ENCODE results near the gene EXOC6B.

The EXOC6B gene

GRCh38 chr2:72825257-72826155, at the start of gene EXOC6B:
EXOC6B (minus strand) TSS chr2:72826033.
- H3K36me3 Mint-ChIP-seq (ENCODE audit: low read depth): no peaks in the 10 kb centered on the region
- peak within 1 kb of the TSS; percentile 87 for H3K4me3 Mint-ChIP-seq
- H3K9me3 Mint-ChIP-seq: no peaks in the 10 kb centered on the region
- H3K27ac Mint-ChIP-seq: peak within 1 kb of the TSS; percentile 79
- no peaks in the 10 kb centered on the region for H3K27me3 Mint-ChIP-seq (ENCODE audit: low read depth)
- H3K4me1 Mint-ChIP-seq (ENCODE audit: low read depth): peaks cover 35% of the 10 kb centered on the region

GRCh38 chr2:72871880-72872279, 46.0 kb upstream of the EXOC6B start:
- peaks cover 4% of the 10 kb centered on the region for H3K9me3 Mint-ChIP-seq
- H3K4me1 Mint-ChIP-seq (ENCODE audit: low read depth): no peaks in the 10 kb centered on the region
- H3K36me3 Mint-ChIP-seq (ENCODE audit: low read depth): no peaks in the 10 kb centered on the region
- peaks cover 48% of the 10 kb centered on the region for H3K27me3 Mint-ChIP-seq (ENCODE audit: low read depth)
- H3K4me3 Mint-ChIP-seq: no peak overlapping the region
- no peak overlapping the region for H3K27ac Mint-ChIP-seq

GRCh38 chr2:72871060-72871459, 45.2 kb upstream of the EXOC6B start:
- Mint-ChIP-seq H3K4me3 (no peak overlapping the region), H3K27me3 (ENCODE audit: low read depth) (peaks cover 45% of the 10 kb centered on the region), H3K4me1 (ENCODE audit: low read depth) (no peaks in the 10 kb centered on the region), H3K9me3 (peaks cover 4% of the 10 kb centered on the region), H3K27ac (no peak overlapping the region), H3K36me3 (ENCODE audit: low read depth) (no peaks in the 10 kb centered on the region)

- H3K36me3 Mint-ChIP-seq (ENCODE audit: low read depth): no peaks in the 10 kb centered on the region
- no peak overlapping the region for H3K4me3 Mint-ChIP-seq
- peaks cover 8% of the 10 kb centered on the region for H3K4me1 Mint-ChIP-seq (ENCODE audit: low read depth)
- H3K27ac Mint-ChIP-seq: no peak overlapping the region
- peaks cover 32% of the 10 kb centered on the region for H3K27me3 Mint-ChIP-seq (ENCODE audit: low read depth)
- H3K9me3 Mint-ChIP-seq: no peaks in the 10 kb centered on the region
Observed at GRCh38 chr2:72864500-72864899, 38.7 kb upstream of the EXOC6B start.

- Mint-ChIP-seq H3K27ac (no peak overlapping the region), H3K4me1 (ENCODE audit: low read depth) (peaks cover 8% of the 10 kb centered on the region), H3K27me3 (ENCODE audit: low read depth) (peaks cover 27% of the 10 kb centered on the region), H3K9me3 (no peaks in the 10 kb centered on the region), H3K36me3 (ENCODE audit: low read depth) (no peaks in the 10 kb centered on the region), H3K4me3 (no peak overlapping the region)
Observed at GRCh38 chr2:72863046-72863445, 37.2 kb upstream of the EXOC6B start.

- Mint-ChIP-seq H3K36me3 (ENCODE audit: low read depth) (no peaks in the 10 kb centered on the region), H3K27ac (no peak overlapping the region), H3K4me1 (ENCODE audit: low read depth) (peaks cover 8% of the 10 kb centered on the region), H3K27me3 (ENCODE audit: low read depth) (peaks cover 31% of the 10 kb centered on the region), H3K9me3 (no peaks in the 10 kb centered on the region), H3K4me3 (peak overlapping the region; percentile 69)
Observed at GRCh38 chr2:72862239-72862988, 36.6 kb upstream of the EXOC6B start.

GRCh38 chr2:72859831-72860262, 34.0 kb upstream of the EXOC6B start:
- Mint-ChIP-seq H3K4me3 (no peak overlapping the region), H3K27me3 (ENCODE audit: low read depth) (peaks cover 45% of the 10 kb centered on the region), H3K9me3 (no peaks in the 10 kb centered on the region), H3K4me1 (ENCODE audit: low read depth) (peaks cover 8% of the 10 kb centered on the region), H3K27ac (no peak overlapping the region), H3K36me3 (ENCODE audit: low read depth) (no peaks in the 10 kb centered on the region)

- Mint-ChIP-seq H3K27ac (no peak overlapping the region), H3K36me3 (ENCODE audit: low read depth) (no peaks in the 10 kb centered on the region), H3K4me1 (ENCODE audit: low read depth) (no peaks in the 10 kb centered on the region), H3K9me3 (no peaks in the 10 kb centered on the region), H3K27me3 (ENCODE audit: low read depth) (peaks cover 18% of the 10 kb centered on the region), H3K4me3 (no peak overlapping the region)
Observed at GRCh38 chr2:72851333-72851732, 25.5 kb upstream of the EXOC6B start.

- H3K4me3 Mint-ChIP-seq: no peak overlapping the region
- H3K27ac Mint-ChIP-seq: no peak overlapping the region
Observed at GRCh38 chr2:72849138-72849462, 23.3 kb upstream of the EXOC6B start.

GRCh38 chr2:72848436-72849137, 22.8 kb upstream of the EXOC6B start:
- no peak overlapping the region for H3K27ac Mint-ChIP-seq
- no peak overlapping the region for H3K4me3 Mint-ChIP-seq
- H3K4me1 Mint-ChIP-seq (ENCODE audit: low read depth): no peaks in the 10 kb centered on the region
- no peaks in the 10 kb centered on the region for H3K9me3 Mint-ChIP-seq
- no peaks in the 10 kb centered on the region for H3K36me3 Mint-ChIP-seq (ENCODE audit: low read depth)
- H3K27me3 Mint-ChIP-seq (ENCODE audit: low read depth): peaks cover 5% of the 10 kb centered on the region

More at GRCh38 chr2:72849138-72849462, 23.3 kb upstream of the EXOC6B start:
- no peaks in the 10 kb centered on the region for H3K4me1 Mint-ChIP-seq (ENCODE audit: low read depth)
- H3K36me3 Mint-ChIP-seq (ENCODE audit: low read depth): no peaks in the 10 kb centered on the region
- peaks cover 5% of the 10 kb centered on the region for H3K27me3 Mint-ChIP-seq (ENCODE audit: low read depth)
- no peaks in the 10 kb centered on the region for H3K9me3 Mint-ChIP-seq

GRCh38 chr2:72847534-72848315, 21.9 kb upstream of the EXOC6B start:
- Mint-ChIP-seq H3K4me1 (ENCODE audit: low read depth) (no peaks in the 10 kb centered on the region), H3K4me3 (no peak overlapping the region), H3K27ac (no peak overlapping the region), H3K27me3 (ENCODE audit: low read depth) (peaks cover 8% of the 10 kb centered on the region), H3K36me3 (ENCODE audit: low read depth) (no peaks in the 10 kb centered on the region), H3K9me3 (no peaks in the 10 kb centered on the region)

GRCh38 chr2:72846171-72847095, 20.6 kb upstream of the EXOC6B start:
- Mint-ChIP-seq H3K4me1 (ENCODE audit: low read depth) (no peaks in the 10 kb centered on the region), H3K27me3 (ENCODE audit: low read depth) (peaks cover 4% of the 10 kb centered on the region), H3K9me3 (no peaks in the 10 kb centered on the region), H3K27ac (no peak overlapping the region), H3K4me3 (no peak overlapping the region), H3K36me3 (ENCODE audit: low read depth) (no peaks in the 10 kb centered on the region)

- H3K36me3 Mint-ChIP-seq (ENCODE audit: low read depth): no peaks in the 10 kb centered on the region
- H3K9me3 Mint-ChIP-seq: no peaks in the 10 kb centered on the region
- no peak overlapping the region for H3K4me3 Mint-ChIP-seq
- no peaks in the 10 kb centered on the region for H3K4me1 Mint-ChIP-seq (ENCODE audit: low read depth)
- H3K27me3 Mint-ChIP-seq (ENCODE audit: low read depth): peaks cover 12% of the 10 kb centered on the region
- no peak overlapping the region for H3K27ac Mint-ChIP-seq
Observed at GRCh38 chr2:72843301-72843700, 17.5 kb upstream of the EXOC6B start.
